H9 (cell line): ENCODE data around the gene DAB1. TPM values are rescaled to one million over a fixed set of nuclear protein-coding genes. Genes with fewer than 3 reads are reported as not detected.

ENCODE experiments used
- DNase-seq: peaks from one replicate; pipeline ENCODE4 v3.0.0-alpha.2; 2017
- H2AFZ ChIP-seq: one replicate; pipeline ENCODE4 v1.6.1; 2013; ENCODE audit warnings: mild to moderate bottlenecking, low read length, control low read depth, moderate library complexity
- H2AK5ac ChIP-seq: 2 replicates; pipeline ENCODE4 v1.6.1; 2013; ENCODE audit warnings: low read length, control low read depth, mixed read lengths; ENCODE audit not compliant: insufficient read length
- H2BK120ac ChIP-seq: one replicate; pipeline ENCODE4 v1.6.1; 2013; ENCODE audit warnings: low read depth, mild to moderate bottlenecking, low read length, control low read depth, inconsistent platforms; ENCODE audit not compliant: poor library complexity, severe bottlenecking
- H2BK12ac ChIP-seq: 2 replicates; pipeline ENCODE4 v1.6.1; 2013; ENCODE audit warnings: low read length, control low read depth, mixed read lengths, low read depth; ENCODE audit not compliant: insufficient read length
- H2BK15ac ChIP-seq: 2 replicates; pipeline ENCODE4 v1.6.1; 2013; ENCODE audit warnings: low read depth, low read length, control low read depth
- H2BK20ac ChIP-seq: one replicate; pipeline ENCODE4 v1.6.1; 2013; ENCODE audit warnings: low read depth, mild to moderate bottlenecking, low read length, control low read depth, inconsistent platforms; ENCODE audit not compliant: poor library complexity, severe bottlenecking
- H2BK5ac ChIP-seq: 2 replicates; pipeline ENCODE4 v1.6.1; 2013; ENCODE audit warnings: low read length, control low read depth, mixed read lengths; ENCODE audit not compliant: insufficient read length
- H3K14ac ChIP-seq: 2 replicates; pipeline ENCODE4 v1.6.1; 2013; ENCODE audit warnings: low read length, control low read depth; ENCODE audit not compliant: insufficient read depth
- H3K18ac ChIP-seq: 2 replicates; pipeline ENCODE4 v1.6.1; 2013; ENCODE audit warnings: low read depth, mild to moderate bottlenecking, mixed read lengths, low read length, control low read depth; ENCODE audit not compliant: insufficient read length
- H3K23ac ChIP-seq: 2 replicates; pipeline ENCODE4 v1.6.1; 2013; ENCODE audit warnings: low read length, control low read depth, mixed read lengths, low read depth; ENCODE audit not compliant: insufficient read length
- H3K23me2 ChIP-seq: 2 replicates; pipeline ENCODE4 v1.6.1; 2013; ENCODE audit warnings: low read depth, mild to moderate bottlenecking, mixed read lengths, low read length, control low read depth; ENCODE audit not compliant: insufficient read length, poor library complexity, severe bottlenecking
- H3K27ac ChIP-seq: 2 replicates; pipeline ENCODE4 v1.5.1; 2013; ENCODE audit warnings: low read length, control low read depth, mixed read lengths, low read depth; ENCODE audit not compliant: insufficient read length
- H3K27me3 ChIP-seq: 2 replicates; pipeline ENCODE4 v1.6.1; 2013; ENCODE audit warnings: low read length, control low read depth, inconsistent platforms; ENCODE audit not compliant: insufficient read depth
- H3K4ac ChIP-seq: 2 replicates; pipeline ENCODE4 v1.6.1; 2013; ENCODE audit warnings: low read depth, mild to moderate bottlenecking, control low read depth, inconsistent platforms, low read length, moderate library complexity
- H3K4me1 ChIP-seq: 2 replicates; pipeline ENCODE4 v1.6.1; 2013; ENCODE audit warnings: low read length, control low read depth, inconsistent platforms; ENCODE audit not compliant: insufficient read depth
- H3K4me2 ChIP-seq: 2 replicates; pipeline ENCODE4 v1.6.1; 2013; ENCODE audit warnings: low read length, control low read depth, mixed read lengths; ENCODE audit not compliant: insufficient read length, insufficient read depth
- H3K56ac ChIP-seq: 2 replicates; pipeline ENCODE4 v1.6.1; 2013; ENCODE audit warnings: low read depth, mild to moderate bottlenecking, mixed read lengths, low read length, control low read depth; ENCODE audit not compliant: insufficient read length
- H3K79me1 ChIP-seq: 2 replicates; pipeline ENCODE4 v1.6.1; 2013; ENCODE audit warnings: low read depth, mild to moderate bottlenecking, moderate library complexity, low read length, control low read depth, inconsistent platforms; ENCODE audit not compliant: insufficient read depth, poor library complexity, severe bottlenecking
- H3K79me2 ChIP-seq: 2 replicates; pipeline ENCODE4 v1.6.1; 2013; ENCODE audit warnings: low read length, control low read depth, inconsistent platforms; ENCODE audit not compliant: insufficient read depth
- H3K9ac ChIP-seq: 2 replicates; pipeline ENCODE4 v1.6.1; 2013; ENCODE audit warnings: low read length, control low read depth, mixed read lengths; ENCODE audit not compliant: insufficient read length; ENCODE audit errors: extremely low read depth
- H3K9me3 ChIP-seq: one replicate; pipeline ENCODE4 v1.6.1; 2013; ENCODE audit warnings: low read depth, low read length, inconsistent platforms; ENCODE audit not compliant: control insufficient read depth
- H3T11ph ChIP-seq: one replicate; pipeline ENCODE4 v1.6.1; 2013; ENCODE audit warnings: mild to moderate bottlenecking, low read length, control low read depth, inconsistent platforms
- H4K20me1 ChIP-seq: one replicate; pipeline ENCODE4 v1.6.1; 2013; ENCODE audit not compliant: control insufficient read depth, insufficient read length, insufficient read depth
- H4K5ac ChIP-seq: 2 replicates; pipeline ENCODE4 v1.6.1; 2013; ENCODE audit warnings: low read depth, mild to moderate bottlenecking, mixed read lengths, low read length, control low read depth; ENCODE audit not compliant: insufficient read length
- H4K8ac ChIP-seq: replicated peaks from 2 replicates; pipeline ENCODE4 v1.6.1; 2013; ENCODE audit warnings: low read length, control low read depth, mixed read lengths, low read depth; ENCODE audit not compliant: insufficient read length
- H4K91ac ChIP-seq: 2 replicates; pipeline ENCODE4 v1.6.1; 2013; ENCODE audit warnings: low read depth, mild to moderate bottlenecking, moderate library complexity, mixed read lengths, low read length, control low read depth; ENCODE audit not compliant: insufficient read length
- H3K27ac Mint-ChIP-seq, 3 experiments: 2 replicates in 2 of 3; 3 replicates in 1 of 3; pipeline ENCODE4 v1.8.0; 2020 to 2021; ENCODE audit warnings: mixed read lengths in 3 of 3, mild to moderate bottlenecking in 1 of 3, moderate library complexity in 1 of 3
- H3K27me3 Mint-ChIP-seq: 2 replicates; pipeline ENCODE4 v1.8.0; 2021; ENCODE audit warnings: low read depth, mild to moderate bottlenecking, moderate library complexity, mixed read lengths
- H3K36me3 Mint-ChIP-seq, 3 experiments: 2 replicates in 2 of 3; 3 replicates in 1 of 3; pipeline ENCODE4 v1.8.0; 2020 to 2021; ENCODE audit warnings: low read depth in 3 of 3, mixed read lengths in 3 of 3; ENCODE audit not compliant: insufficient read depth in 1 of 3
- H3K4me1 Mint-ChIP-seq, 2 experiments: 2 replicates each; pipeline ENCODE4 v1.8.0; 2020; ENCODE audit warnings: mixed read lengths in 2 of 2
- H3K4me3 Mint-ChIP-seq, 2 experiments: 2 replicates in 1 of 2; 3 replicates in 1 of 2; pipeline ENCODE4 v1.8.0; 2020 to 2021; ENCODE audit warnings: mild to moderate bottlenecking in 2 of 2, mixed read lengths in 2 of 2, moderate library complexity in 1 of 2
- H3K9me3 Mint-ChIP-seq, 2 experiments: 2 replicates in 1 of 2; 3 replicates in 1 of 2; pipeline ENCODE4 v1.8.0; 2020; ENCODE audit warnings: mild to moderate bottlenecking in 2 of 2, mixed read lengths in 2 of 2, moderate library complexity in 1 of 2
- WGBS: extraction: QIAGEN DNeasy Blood & Tissue Kit; methylation state at CpG from one replicate; pipeline ENCODE4 v1.1.7; 2013; ENCODE audit warnings: missing lambda C conversion rate, low lambda C conversion rate, mixed read lengths; ENCODE audit not compliant: insufficient read length; ENCODE audit errors: extremely low coverage; 5-methylcytosine and 5-hydroxymethylcytosine counted together
- total RNA-seq: library from RNA; stranded (reverse); gene quantifications from 2 replicates; pipeline ENCODE4 v1.2.1, GENCODE V29; 2021
- TF ChIP-seq, protein P1 (sequence below): fragments of 200-600 bp; sonication (generic); conservative IDR thresholded peaks from 3 replicates; pipeline ENCODE4 v1.8.0; 2021; ENCODE audit warnings: antibody characterized with exemption, mild to moderate bottlenecking

DAB1 gene
- total RNA-seq, 1 experiment from 2014 or later: 9.3 TPM

DNA sequence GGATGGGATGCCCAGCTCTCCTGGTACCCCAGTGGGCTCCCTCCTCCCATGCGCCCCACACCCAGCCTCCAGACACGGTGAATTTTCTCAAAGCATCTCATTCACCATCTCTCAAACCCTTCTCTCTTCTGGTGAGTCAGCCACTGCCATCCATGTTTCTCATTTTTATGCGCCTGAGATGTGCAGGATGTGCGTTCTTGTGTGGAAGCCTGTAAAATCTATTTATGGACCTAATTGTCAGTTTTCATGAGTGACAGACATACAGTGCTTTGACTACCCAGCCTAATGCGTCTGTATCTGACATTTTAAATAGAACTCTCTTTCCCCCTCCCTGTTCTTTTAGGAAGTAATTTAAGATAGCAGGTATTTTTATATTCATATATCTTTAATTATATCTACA lies 158.8 kb downstream of the DAB1 start:
- TF ChIP-seq, protein P1, sequence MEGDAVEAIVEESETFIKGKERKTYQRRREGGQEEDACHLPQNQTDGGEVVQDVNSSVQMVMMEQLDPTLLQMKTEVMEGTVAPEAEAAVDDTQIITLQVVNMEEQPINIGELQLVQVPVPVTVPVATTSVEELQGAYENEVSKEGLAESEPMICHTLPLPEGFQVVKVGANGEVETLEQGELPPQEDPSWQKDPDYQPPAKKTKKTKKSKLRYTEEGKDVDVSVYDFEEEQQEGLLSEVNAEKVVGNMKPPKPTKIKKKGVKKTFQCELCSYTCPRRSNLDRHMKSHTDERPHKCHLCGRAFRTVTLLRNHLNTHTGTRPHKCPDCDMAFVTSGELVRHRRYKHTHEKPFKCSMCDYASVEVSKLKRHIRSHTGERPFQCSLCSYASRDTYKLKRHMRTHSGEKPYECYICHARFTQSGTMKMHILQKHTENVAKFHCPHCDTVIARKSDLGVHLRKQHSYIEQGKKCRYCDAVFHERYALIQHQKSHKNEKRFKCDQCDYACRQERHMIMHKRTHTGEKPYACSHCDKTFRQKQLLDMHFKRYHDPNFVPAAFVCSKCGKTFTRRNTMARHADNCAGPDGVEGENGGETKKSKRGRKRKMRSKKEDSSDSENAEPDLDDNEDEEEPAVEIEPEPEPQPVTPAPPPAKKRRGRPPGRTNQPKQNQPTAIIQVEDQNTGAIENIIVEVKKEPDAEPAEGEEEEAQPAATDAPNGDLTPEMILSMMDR: no peak
- no peak overlapping the region for H2BK20ac ChIP-seq
- no peak overlapping the region for H3K56ac ChIP-seq
- no peak overlapping the region for H4K5ac ChIP-seq
- no peak overlapping the region for H2AFZ ChIP-seq
- H3K4ac ChIP-seq: no peak overlapping the region
- H3K79me2 ChIP-seq: no peaks in the 10 kb centered on the region
- H3K9me3 ChIP-seq: no peaks in the 10 kb centered on the region
- no CpG with 5 or more reads among the region's 5 CpGs for WGBS
- no peaks in the 10 kb centered on the region for H3K27me3 ChIP-seq
- H4K91ac ChIP-seq: no peak overlapping the region
- no peak overlapping the region for H3T11ph ChIP-seq
- no peaks in the 10 kb centered on the region for H4K20me1 ChIP-seq
- peaks cover 25 to 27% of the 10 kb centered on the region in 2 experiments for H3K4me1 Mint-ChIP-seq
- H2BK12ac ChIP-seq: no peak overlapping the region
- H3K36me3 Mint-ChIP-seq: no peaks in the 10 kb centered on the region; a peak in 1 of 7 replicates
- no peak overlapping the region for H3K18ac ChIP-seq
- no peak overlapping the region for H3K14ac ChIP-seq
- H3K4me3 Mint-ChIP-seq: no peak overlapping the region
- no peaks in the 10 kb centered on the region for H3K79me1 ChIP-seq
- no peak overlapping the region for H3K27ac Mint-ChIP-seq
- H3K27ac ChIP-seq: no peak overlapping the region
- peaks cover 3% of the 10 kb centered on the region; the same call in 1 of the 2 replicates for H3K4me1 ChIP-seq
- H3K4me2 ChIP-seq: no peak overlapping the region
- no peak overlapping the region for H2BK5ac ChIP-seq
- H3K9ac ChIP-seq: no peak overlapping the region
- H2BK120ac ChIP-seq: no peak overlapping the region
- no peak for DNase-seq
- H3K27me3 Mint-ChIP-seq: no peaks in the 10 kb centered on the region; the same call in none of the 2 replicates
- no peak overlapping the region for H4K8ac ChIP-seq
- H3K23me2 ChIP-seq: no peaks in the 10 kb centered on the region
- no peak overlapping the region for H2BK15ac ChIP-seq
- H3K23ac ChIP-seq: no peak overlapping the region
- H3K9me3 Mint-ChIP-seq: no peaks in the 10 kb centered on the region
- H2AK5ac ChIP-seq: no peak overlapping the region
